ENCODE measurements around the gene GPA33.
"Not testable (repeated sequence)": the region's sequence is repeated elsewhere in the genome, so short reads cannot be mapped to it uniquely, and the experiment has no call there.

The GPA33 gene

GRCh38 chr1:167054531-167054930, 35.6 kb downstream of the GPA33 start:
- DNase-seq: no peak

- no peak for DNase-seq
Measured at GRCh38 chr1:167052389-167052788, 37.8 kb downstream of the GPA33 start.

GRCh38 chr1:167051907-167052306, 38.3 kb downstream of the GPA33 start:
- DNase-seq: no peak

GRCh38 chr1:167043752-167044488, 46.3 kb downstream of the GPA33 start:
- no peak for DNase-seq

GRCh38 chr1:167033646-167034045, 56.5 kb downstream of the GPA33 start:
- no peak for DNase-seq

- not testable (repeated sequence) for DNase-seq
Measured at GRCh38 chr1:167029553-167029952, 60.6 kb downstream of the GPA33 start.

GRCh38 chr1:167022384-167022783, 67.8 kb downstream of the GPA33 start:
- DNase-seq: no peak

GRCh38 chr1:167016100-167016750, 74.0 kb downstream of the GPA33 start:
- DNase-seq: no peak

- DNase-seq: no peak
Measured at GRCh38 chr1:167013108-167013929, 76.9 kb downstream of the GPA33 start.

- DNase-seq: no peak
Measured at GRCh38 chr1:167012570-167012969, 77.6 kb downstream of the GPA33 start.

- DNase-seq: no peak
Measured at GRCh38 chr1:167011560-167012191, 78.5 kb downstream of the GPA33 start.

GRCh38 chr1:167003711-167004110, 86.5 kb downstream of the GPA33 start:
- DNase-seq: no peak

Measured in NCI-H524 treated with DMSO at 0.1 percent for 48 hours (cell line).